A549 (cell line): ENCODE data around the gene TIMM10. TPM values are rescaled to one million over a fixed set of nuclear protein-coding genes. Genes with fewer than 3 reads are reported as not detected.

Experiments
- ATAC-seq, 2 experiments: fragments of 200-7000 bp in 1 of 2; fragments of >200 bp in 1 of 2; cut with Nextera tagmentation in 1 of 2; cut with Tn5 transposase in 1 of 2; 3 replicates each; pipeline versions ENCODE4 v1.8.0 to v1.9.1; 2018 to 2020; ENCODE audit warnings: mild to moderate bottlenecking in 1 of 2, moderate library complexity in 1 of 2
- CTCF ChIA-PET: fragments of 300-600 bp; sonication (Branson Sonifier 250); formaldehyde crosslinking; extraction: SDS; loops from one replicate; lab custom pipeline; 2021; ENCODE audit warnings: antibody characterized with exemption, inconsistent platforms; lab: Yijun Ruan, JAX
- POLR2A ChIA-PET: fragments of 350-600 bp; formaldehyde crosslinking; extraction: SDS; loops from one replicate; lab custom pipeline; 2021; ENCODE audit warnings: antibody characterized with exemption, inconsistent platforms; lab: Yijun Ruan, JAX
- DNase-seq, 2 experiments: peaks; one replicate each; pipeline versions ENCODE4 v3.0.0 to v3.0.0-alpha.2; 2011 to 2016; ENCODE audit warnings: low read depth in 1 of 2, low spot score in 1 of 2
- FAIRE-seq: peaks from 2 replicates; lab custom pipeline; 2011; peaks lifted over from hg19 to GRCh38; lab: Jason Lieb, UNC
- H3K27ac ChIP-seq, 2 experiments: fragments of >200 bp; sonication (Bioruptor Twin); formaldehyde crosslinking; 3 replicates each; pipeline ENCODE4 v1.5.1; 2016 to 2017
- H3K4me1 ChIP-seq: fragments of >200 bp; sonication (Bioruptor Twin); formaldehyde crosslinking; 3 replicates; pipeline ENCODE4 v1.6.1; 2016
- H3K4me2 ChIP-seq: fragments of >200 bp; sonication (Bioruptor Twin); formaldehyde crosslinking; 3 replicates; pipeline ENCODE4 v1.6.1; 2016
- H3K4me3 ChIP-seq: fragments of >200 bp; sonication (Bioruptor Twin); formaldehyde crosslinking; 3 replicates; pipeline ENCODE4 v1.5.1; 2016
- H3K9me3 ChIP-seq: fragments of >200 bp; sonication (Bioruptor Twin); formaldehyde crosslinking; 3 replicates; pipeline ENCODE4 v1.6.1; 2016
- ATOH8 ChIP-seq: fragments of 250-450 bp; sonication (Bioruptor Pico); IDR thresholded peaks from 2 replicates; pipeline ENCODE4 v1.5.0; 2020; ENCODE audit warnings: low read depth, mild to moderate bottlenecking, moderate library complexity
- CHD2 ChIP-seq: fragments of 150-350 bp; IDR thresholded peaks from 2 replicates; pipeline ENCODE4 v1.6.1; 2014; ENCODE audit warnings: low read length; ENCODE audit not compliant: partially characterized antibody
- EHF ChIP-seq: fragments of 250-450 bp; sonication (Bioruptor Pico); IDR thresholded peaks from 2 replicates; pipeline ENCODE4 v1.5.0; 2020; ENCODE audit warnings: mild to moderate bottlenecking
- FOSL2 ChIP-seq, 2 experiments: fragments of 450-650 bp in 1 of 2; fragments of >200 bp in 1 of 2; sonication (Bioruptor Twin) in 1 of 2; formaldehyde crosslinking; IDR thresholded peaks; 2 replicates each; pipeline versions ENCODE4 v1.5.0 to v1.6.1; 2016 to 2020; ENCODE audit warnings: mild to moderate bottlenecking in 1 of 2, moderate library complexity in 1 of 2
- GATA3 ChIP-seq: IDR thresholded peaks from 2 replicates; pipeline ENCODE4 v1.6.1; 2012; ENCODE audit warnings: borderline replicate concordance
- HEYL ChIP-seq: fragments of 250-450 bp; sonication (Bioruptor Pico); IDR thresholded peaks from 2 replicates; pipeline ENCODE4 v1.8.0; 2021; ENCODE audit warnings: mild to moderate bottlenecking, moderate library complexity
- JUN ChIP-seq, 2 experiments: fragments of >200 bp; sonication (Bioruptor Twin); formaldehyde crosslinking; IDR thresholded peaks; 2 replicates in 1 of 2; 3 replicates in 1 of 2; pipeline ENCODE4 v1.6.1; 2016 to 2017
- KDM1A ChIP-seq: fragments of 200-600 bp; sonication (generic); IDR thresholded peaks from 2 replicates; pipeline ENCODE4 v1.6.1; 2016; ENCODE audit warnings: low read depth, mild to moderate bottlenecking
- MAFK ChIP-seq: fragments of 450-650 bp; IDR thresholded peaks from 2 replicates; pipeline ENCODE4 v1.6.1; 2014; ENCODE audit not compliant: partially characterized antibody
- NFE2L2 ChIP-seq: fragments of 150-350 bp; conservative IDR thresholded peaks from 2 replicates; pipeline ENCODE4 v1.6.1; 2014; ENCODE audit warnings: low read length
- PBX3 ChIP-seq: IDR thresholded peaks from 2 replicates; pipeline ENCODE4 v1.6.1; 2012
- PHF8 ChIP-seq: fragments of 200-600 bp; sonication (generic); IDR thresholded peaks from 2 replicates; pipeline ENCODE4 v1.6.1; 2016; ENCODE audit warnings: low read depth, mild to moderate bottlenecking, antibody characterized with exemption, moderate library complexity, borderline replicate concordance
- REST ChIP-seq: fragments of 200-600 bp; sonication (generic); IDR thresholded peaks from 2 replicates; pipeline ENCODE4 v1.6.1; 2016; ENCODE audit warnings: antibody characterized with exemption, mild to moderate bottlenecking, moderate library complexity
- SMC3 ChIP-seq: fragments of >200 bp; sonication (Bioruptor Twin); formaldehyde crosslinking; IDR thresholded peaks from 3 replicates; pipeline ENCODE4 v1.6.1; 2018; ENCODE audit warnings: inconsistent platforms
- TFCP2L1 ChIP-seq: fragments of 250-450 bp; sonication (Bioruptor Pico); IDR thresholded peaks from 2 replicates; pipeline ENCODE4 v1.5.0; 2021; ENCODE audit warnings: mild to moderate bottlenecking
- ZFP36 ChIP-seq: fragments of 450-650 bp; IDR thresholded peaks from 2 replicates; pipeline ENCODE4 v1.6.1; 2014; ENCODE audit warnings: borderline replicate concordance; ENCODE audit not compliant: partially characterized antibody
- ZNF302 ChIP-seq: fragments of 250-450 bp; sonication (Bioruptor Pico); IDR thresholded peaks from 2 replicates; pipeline ENCODE4 v1.9.0; 2021; ENCODE audit warnings: inconsistent platforms, mild to moderate bottlenecking, moderate library complexity
- WGBS: methylation state at CpG from one replicate; pipeline ENCODE4 v1.1.6; 2017; ENCODE audit errors: missing lambda C conversion rate; 5-methylcytosine and 5-hydroxymethylcytosine counted together
- polyA plus RNA-seq, 4 experiments: library from polyadenylated mRNA; depleted of rRNA in 3 of 4; stranded (reverse); fragments of >200 nt; fragmentation: RNase III in 1 of 4; extraction: RNeasy Plus Mini Kit Qiagen cat#74134 plus additional on column Dnase treatment in 1 of 4; gene quantifications; 2 replicates in 3 of 4; 3 replicates in 1 of 4; pipeline ENCODE4 v1.2.3, GENCODE V29; 2011 to 2017
- TF ChIP-seq, protein P1 (sequence below): fragments of >200 bp; sonication (Bioruptor Twin); formaldehyde crosslinking; IDR thresholded peaks from 3 replicates; pipeline ENCODE4 v1.6.1; 2016

TIMM10 gene
- polyA plus RNA-seq, 2 of the 4 experiments (the other 2 are of a cell fraction), result 179 to 248 TPM

DNA sequence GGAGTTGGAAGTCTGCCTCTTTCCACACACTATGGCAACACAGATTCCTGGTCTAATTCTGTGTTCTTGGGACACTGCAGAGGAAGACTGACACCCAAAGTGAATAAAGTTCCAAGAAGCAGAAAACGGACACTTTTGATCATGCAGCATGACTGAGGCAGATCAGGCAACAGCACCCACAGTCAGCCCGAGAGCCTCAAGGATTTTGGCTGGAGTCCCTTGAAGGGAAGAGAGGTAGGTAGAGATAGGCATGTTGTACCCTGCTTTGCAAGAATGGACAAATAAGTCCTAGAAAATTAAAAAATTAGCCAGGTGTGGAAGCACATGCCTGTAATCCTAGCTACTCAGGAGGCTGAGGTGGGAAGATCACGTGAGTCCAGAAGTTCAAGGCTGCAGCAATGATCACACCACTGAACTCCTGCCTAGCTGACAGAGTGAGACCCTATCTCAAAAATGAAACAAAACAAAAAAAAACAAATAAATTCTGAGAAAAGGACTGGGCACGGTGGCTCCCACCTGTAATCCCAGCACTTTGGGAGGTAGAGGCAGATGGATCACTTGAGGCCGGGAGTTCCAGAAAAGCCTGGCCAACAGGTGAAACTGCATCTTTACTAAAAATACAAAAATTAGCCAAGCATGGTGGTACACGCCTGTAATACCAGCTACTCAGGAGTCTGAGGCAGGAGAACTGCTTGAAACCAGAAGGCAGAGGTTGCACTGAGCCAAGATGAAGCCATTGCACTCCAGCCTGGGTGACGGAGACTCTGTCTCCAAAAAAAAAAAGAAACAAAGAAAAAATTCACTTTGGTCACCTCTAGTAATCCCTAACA, 22.0 kb downstream of the TIMM10 start:
- 65% methylated on average over 7 of the region's 7 CpGs for WGBS

GRCh38 chr11:57506522-57506921, 24.0 kb downstream of the TIMM10 start:
- Histone ChIP-seq H3K9me3 (no peaks in the 10 kb centered on the region), H3K27ac (no peak overlapping the region), H3K4me1 (peaks cover 3% of the 10 kb centered on the region; the same call in 1 of the 3 replicates), H3K4me2 (no peak overlapping the region), H3K4me3 (no peak overlapping the region)
- ChIA-PET POLR2A (no interaction called here), CTCF (interaction anchor here (0.8 to 22.5 kb wide), 7 partner anchors 13 to 161 kb away, joined by 3 to 299 read pairs (median 4); partner anchors contain the start of genes RTN4RL2 and TIMM10)
- ATAC-seq (no peak), DNase-seq (no peak), FAIRE-seq (no peak)
- TF ChIP-seq GATA3 (no peak), HEYL (no peak), JUN (IDR thresholded peaks at IDR 0.05) (no peak), PBX3 (no peak), REST (no peak), MAFK (no peak), TFCP2L1 (CRISPR knock-in tag) (no peak), EHF (CRISPR knock-in tag) (no peak), KDM1A (no peak), SMC3 (no peak), CHD2 (no peak), ZNF302 (CRISPR knock-in tag) (no peak), ZFP36 (no peak), FOSL2 (IDR thresholded peaks at IDR 0.05) (no peak), FOSL2 (CRISPR knock-in tag; IDR thresholded peaks at IDR 0.05) (no peak), NFE2L2 (no peak), ATOH8 (CRISPR knock-in tag) (no peak)
- TF ChIP-seq, protein P1, sequence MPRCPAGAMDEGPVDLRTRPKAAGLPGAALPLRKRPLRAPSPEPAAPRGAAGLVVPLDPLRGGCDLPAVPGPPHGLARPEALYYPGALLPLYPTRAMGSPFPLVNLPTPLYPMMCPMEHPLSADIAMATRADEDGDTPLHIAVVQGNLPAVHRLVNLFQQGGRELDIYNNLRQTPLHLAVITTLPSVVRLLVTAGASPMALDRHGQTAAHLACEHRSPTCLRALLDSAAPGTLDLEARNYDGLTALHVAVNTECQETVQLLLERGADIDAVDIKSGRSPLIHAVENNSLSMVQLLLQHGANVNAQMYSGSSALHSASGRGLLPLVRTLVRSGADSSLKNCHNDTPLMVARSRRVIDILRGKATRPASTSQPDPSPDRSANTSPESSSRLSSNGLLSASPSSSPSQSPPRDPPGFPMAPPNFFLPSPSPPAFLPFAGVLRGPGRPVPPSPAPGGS, result no peak
- WGBS, result 58% methylated on average over 1 of the region's 1 CpG

More for the DNA sequence above, 22.0 kb downstream of the TIMM10 start:
- no peaks in the 10 kb centered on the region for H3K9me3 ChIP-seq
- no peak overlapping the region for H3K4me2 ChIP-seq
- DNase-seq (no peak), FAIRE-seq (no peak)
- TF ChIP-seq PHF8, result no peak
- TF ChIP-seq, all 56 proteins: peak for 0
- H3K27ac ChIP-seq, result no peak overlapping the region
- ChIA-PET POLR2A (no interaction called here), CTCF (interaction anchor here (0.8 to 22.5 kb wide), 6 partner anchors 8 to 48 kb away, joined by 3 to 299 read pairs (median 3); partner anchors contain the start of genes RTN4RL2 and TIMM10)
- no peak for ATAC-seq
- no peak overlapping the region for H3K4me3 ChIP-seq
- H3K4me1 ChIP-seq, result no peaks in the 10 kb centered on the region
